NCI-H748 treated with DMSO at 0.1 percent for 48 hours (cell line): ENCODE measurements around the gene MBD1.
"Not testable (repeated sequence)": the region's sequence is repeated elsewhere in the genome, so short reads cannot be mapped to it uniquely, and the experiment has no call there.

Source experiments
- DNase-seq: peaks from one replicate; lab custom pipeline; 2025; lab: John Stamatoyannopoulos, UW

Gene MBD1

DNA sequence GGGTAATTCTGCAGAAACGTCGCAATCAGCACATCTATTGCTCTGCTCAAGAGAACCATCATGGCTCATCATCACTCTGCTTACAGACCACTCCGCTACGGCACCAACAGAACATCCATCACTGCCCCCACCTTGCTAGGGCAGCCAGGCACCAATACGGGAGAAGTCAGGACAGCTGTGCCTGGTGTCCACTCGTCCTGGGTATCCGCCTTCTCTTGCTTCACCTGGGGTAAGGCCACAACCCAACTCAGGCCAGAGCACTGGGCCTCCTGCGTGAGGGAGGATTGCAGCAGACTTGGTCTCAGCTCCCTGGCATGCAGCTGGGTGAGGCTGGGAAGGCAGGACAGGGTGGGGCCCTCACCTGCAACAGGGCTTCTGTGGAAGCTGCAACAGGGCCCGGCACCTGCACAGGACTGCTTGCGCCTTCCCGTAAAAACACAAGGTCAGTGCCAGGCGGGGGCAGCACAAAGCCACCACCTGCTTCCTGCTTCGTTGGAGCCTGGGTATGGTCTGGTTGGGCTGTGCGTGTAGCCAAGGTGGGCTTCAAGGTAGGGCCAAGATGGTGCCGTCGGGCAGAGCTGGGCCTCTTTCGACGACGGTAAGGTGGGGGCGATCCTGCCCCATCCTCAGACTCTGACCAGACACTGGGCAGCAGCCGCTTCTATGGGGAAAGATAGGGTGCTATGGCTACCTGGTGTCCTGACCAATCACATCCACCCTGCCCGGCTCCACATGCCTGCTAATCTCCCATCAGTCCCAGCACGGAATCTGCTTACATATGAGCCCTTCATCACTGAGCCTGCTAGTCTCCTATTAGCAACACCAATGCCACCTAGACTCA lies 7.9 kb downstream of the MBD1 start:
- DNase-seq, result no peak

DNA sequence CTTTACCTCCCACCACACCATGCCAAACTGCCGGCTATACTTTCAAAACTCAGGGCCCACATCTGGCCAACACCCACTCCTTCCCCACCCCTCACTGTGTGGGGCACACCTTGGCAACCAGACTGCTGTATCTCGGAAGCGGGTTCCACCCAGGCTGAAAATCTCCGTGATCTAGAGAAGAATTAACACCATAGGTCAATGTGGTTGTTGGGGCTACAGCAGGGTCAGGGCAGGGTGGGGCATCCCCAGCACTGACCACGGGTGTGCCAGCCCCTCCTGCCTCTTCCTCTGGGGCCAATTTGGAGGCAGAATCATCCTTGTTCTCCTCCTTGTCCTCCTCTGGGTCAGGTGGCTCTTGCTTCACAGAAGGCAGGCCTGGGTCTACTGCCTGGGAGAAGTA lies 8.8 kb downstream of the MBD1 start:
- no peak for DNase-seq

DNA sequence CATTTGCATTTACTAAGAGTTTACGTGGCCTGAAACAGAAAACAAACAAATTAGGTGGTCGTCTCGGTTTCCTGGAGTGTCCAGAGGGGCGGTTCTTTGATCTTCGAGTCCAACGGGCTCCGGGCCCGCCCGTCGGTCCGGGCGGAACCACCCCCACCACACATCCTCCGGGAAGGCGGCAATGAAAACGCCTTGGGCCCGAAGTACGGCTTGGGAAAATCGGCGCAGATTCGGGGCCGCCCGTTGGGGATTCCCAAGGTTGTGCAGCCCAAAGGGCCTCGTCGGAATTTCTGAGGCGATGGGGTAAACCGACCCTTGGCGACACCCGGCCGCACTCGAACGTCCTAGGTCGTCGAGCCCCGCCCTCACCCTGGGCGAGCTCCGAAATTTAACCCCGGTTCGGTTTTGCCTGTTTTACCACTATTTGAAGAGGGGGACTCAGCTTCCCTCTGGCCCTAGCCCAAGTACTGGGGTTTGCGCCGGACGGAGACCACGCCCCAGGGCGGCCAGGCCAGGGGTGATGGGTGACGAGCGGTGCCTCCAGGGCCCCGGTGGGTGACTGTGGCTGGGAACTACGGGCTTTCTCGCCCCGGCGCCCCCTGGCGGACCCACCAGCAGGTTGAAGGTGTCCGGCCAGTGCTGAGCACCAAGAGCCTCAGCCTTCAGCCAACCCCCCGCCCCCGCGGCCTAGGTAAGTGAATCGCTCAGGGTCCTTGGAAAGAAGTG lies 13.1 kb downstream of the MBD1 start:
- peak; percentile 40 for DNase-seq

DNA sequence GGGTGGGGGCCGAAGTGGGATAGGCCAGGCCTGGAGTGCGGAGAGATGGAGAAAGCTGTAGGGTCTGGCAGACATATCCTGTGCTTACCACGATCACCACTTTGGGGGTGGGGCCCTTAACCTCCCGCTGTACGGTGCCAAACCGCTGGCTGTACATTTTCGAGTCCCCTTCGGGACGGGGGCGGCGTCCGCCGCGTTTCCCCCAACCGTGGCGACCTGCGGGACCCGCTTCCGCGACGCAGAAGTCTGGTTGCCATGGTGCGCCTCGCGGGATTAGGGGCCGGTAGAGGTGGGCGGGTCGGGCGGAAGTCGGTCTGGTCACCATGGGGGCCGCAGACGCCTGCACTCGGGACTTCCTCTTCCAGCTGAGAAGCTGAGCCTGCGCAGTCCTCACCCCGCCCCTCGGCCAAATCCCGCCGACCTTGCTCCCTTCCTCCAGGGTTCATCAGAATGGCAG lies 15.0 kb downstream of the MBD1 start, which contains the start of gene CFAP53:
TSS of gene CFAP53 (minus strand) at position 248 of the 457 bp plus-strand sequence. CDS start at position 157, 91 bp downstream.
- DNase-seq, result peak; percentile 87

DNA sequence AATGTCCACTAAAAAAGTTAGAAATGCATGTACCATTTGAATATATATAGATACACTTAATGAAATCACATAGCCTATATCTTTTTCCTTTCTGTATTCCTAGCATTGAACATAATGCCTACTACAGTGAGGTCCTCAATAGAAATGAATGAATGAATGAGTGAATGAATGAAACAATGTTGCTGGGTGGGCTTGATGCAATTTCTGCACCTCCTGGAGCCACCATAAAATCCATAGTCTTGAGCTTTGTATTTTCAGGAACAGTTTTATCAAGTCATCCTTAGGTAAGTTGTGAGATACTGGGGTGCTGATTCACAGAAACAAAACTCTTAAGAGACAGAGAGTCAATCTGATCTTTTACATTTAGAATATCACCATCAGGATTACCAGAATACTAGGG lies 18.3 kb downstream of the MBD1 start:
- no peak for DNase-seq

DNA sequence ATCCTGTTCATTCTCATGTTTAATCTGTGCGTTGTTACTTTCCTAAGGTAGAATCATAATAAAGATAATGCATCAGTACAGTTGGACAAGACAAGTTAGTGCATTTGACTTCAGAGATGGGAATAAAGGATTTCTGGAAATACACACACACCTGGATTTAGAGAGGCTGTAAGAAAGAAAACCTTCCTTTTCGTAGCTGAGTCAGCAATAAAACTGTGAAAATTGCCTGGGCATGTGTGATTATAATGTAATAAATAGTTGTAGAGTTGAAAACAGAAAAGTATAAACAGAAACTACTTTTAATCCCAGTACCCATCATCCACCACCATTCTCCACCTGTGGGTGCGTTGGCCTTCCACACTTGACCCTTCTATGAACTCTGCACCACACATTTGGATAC lies 30.4 kb downstream of the MBD1 start:
- DNase-seq, result no peak

DNA sequence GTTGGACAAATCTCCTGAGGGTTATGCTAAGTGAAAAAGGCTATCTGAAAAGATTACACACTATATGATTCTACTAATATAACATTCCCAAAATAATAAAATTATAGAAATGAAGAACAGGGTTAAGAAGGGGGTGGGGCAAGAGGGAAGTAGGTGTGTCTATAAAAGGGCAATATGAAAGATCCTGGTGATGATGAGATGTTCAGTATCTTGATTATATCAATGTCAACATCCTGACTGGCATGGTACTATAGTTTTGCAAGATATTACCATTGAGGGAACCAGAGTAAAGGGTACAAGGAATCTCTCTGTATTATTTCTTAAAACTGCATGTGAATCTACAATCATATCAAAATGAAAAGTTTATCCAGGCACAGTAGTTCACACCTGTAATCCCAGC lies 31.7 kb downstream of the MBD1 start:
- no peak for DNase-seq

DNA sequence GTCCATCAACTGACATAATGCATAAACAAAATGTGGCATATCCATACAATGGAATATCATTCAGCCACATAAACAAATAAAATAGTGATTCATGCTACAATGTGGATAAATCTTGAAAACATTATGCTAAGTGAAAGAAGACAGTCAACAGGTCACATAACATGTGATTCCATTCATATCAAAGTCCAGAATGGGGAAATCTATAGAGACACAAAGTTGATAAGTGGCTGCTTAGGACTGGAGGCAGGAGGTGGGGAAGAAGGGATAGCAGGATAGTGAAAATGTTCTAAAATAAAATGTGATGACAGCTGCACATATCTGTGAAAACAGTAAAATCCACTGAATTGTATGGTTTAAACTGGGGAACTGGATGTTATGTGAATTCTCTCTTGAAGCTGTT lies 33.8 kb downstream of the MBD1 start:
- no peak for DNase-seq

DNA sequence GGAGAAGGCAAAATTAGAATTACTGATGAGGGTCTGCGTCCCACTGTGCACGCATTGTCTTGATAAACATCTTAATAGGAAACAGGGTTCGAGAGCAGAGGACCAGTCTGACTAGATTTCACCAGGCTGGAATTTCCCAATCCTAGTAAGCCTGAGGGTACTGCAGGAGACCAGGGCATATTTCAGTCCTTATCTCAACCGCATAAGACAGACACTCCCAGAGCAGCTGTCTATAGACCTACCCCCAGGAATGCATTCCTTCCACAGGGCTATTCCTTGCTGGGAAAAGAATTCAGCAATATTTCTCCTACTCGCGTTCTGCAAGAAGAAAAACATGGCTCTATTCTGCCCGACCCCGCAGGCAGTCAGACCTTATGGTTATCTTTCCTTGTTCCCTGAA lies 39.6 kb downstream of the MBD1 start:
- not testable (repeated sequence) for DNase-seq

DNA sequence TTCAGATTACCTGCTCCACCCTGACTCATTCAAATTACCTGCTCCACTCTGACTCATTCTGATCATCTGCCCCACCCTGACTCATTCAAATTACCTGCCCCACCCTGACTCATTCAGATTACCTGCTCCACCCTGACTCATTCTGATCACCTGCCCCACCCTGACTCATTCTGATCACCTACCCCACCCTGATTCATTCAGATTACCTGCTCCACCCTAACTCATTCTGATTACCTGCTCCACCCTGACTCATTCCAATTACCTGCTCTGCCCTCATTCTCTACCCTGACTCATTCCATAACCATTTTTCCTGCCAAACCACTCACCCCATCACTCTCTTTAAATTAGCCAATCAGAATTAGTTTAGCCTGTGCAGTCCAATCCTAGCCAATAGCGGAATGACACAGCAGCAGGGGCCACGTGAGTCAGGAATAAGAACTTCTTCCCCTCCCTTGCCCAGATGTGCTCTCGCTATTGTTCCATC lies 41.2 kb downstream of the MBD1 start:
- DNase-seq, result no peak

DNA sequence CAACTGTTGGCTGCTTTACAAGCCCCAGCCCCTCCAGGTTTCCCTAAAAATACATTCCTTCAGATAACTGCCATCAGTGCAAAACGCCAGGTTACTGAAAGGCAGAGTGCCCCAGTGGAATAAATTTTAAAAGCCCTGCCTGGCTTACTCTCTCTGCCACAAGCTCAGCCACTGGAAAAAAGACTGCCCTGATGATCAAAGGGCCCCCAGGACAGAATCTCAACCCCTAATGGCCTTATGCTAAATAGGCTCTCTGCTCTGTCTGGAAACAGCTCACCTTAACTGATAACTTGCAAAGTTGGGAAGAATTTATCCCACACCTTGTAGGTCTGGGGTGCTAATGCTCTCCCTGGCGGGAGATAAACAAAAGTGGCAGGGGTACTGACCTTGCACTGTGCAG lies 48.9 kb downstream of the MBD1 start:
- no peak for DNase-seq

DNA sequence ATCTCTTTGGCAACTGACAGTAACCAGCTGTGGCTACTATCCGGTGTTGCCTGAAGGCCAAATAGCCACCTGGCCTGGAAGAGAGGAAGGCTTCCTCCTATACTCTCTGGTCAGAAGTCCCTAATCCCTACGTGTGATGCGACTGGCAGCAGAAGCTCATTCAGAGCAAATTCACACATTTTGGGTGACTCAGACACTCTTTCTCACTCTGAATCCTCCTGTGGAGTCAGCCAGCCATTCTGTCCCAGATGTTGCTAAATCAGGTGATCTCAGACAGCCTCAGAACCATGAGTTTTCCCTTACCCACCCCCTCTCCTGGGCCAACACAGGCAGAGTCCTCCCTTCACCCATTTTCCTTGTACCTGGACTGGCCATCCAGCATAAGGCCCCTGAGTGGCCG lies 49.7 kb downstream of the MBD1 start:
- DNase-seq, result no peak

DNA sequence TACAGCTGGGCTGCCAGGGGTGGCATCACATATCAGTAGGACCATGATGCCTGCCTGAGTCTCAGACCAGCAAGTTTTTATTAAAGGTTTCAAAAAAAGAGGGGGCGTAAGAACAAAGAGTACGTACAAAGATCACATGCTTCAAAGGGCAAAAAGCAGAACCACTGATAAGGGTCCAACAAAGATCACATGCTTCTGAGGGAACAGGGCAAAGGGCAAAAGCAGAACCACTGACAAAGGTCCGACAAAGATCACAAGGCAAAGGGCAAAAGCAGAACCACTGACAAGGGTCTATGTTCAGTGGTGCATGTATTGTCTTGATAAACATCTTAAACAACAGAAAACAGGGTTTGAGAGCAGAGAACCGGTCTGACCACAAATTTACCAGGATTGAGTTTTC lies 61.1 kb downstream of the MBD1 start:
- not testable (repeated sequence) for DNase-seq
